Muscle layer of duodenum (tissue), 2 donors: ENCODE measurements around the gene NFIC.
"Not testable (repeated sequence)": the region's sequence is repeated elsewhere in the genome, so short reads cannot be mapped to it uniquely, and the experiment has no call there.

Source experiments
- H3K27ac ChIP-seq: one replicate; pipeline ENCODE4 v1.7.0; 2013; ENCODE audit warnings: mild to moderate bottlenecking, low read length
- H3K27me3 ChIP-seq: one replicate; pipeline ENCODE4 v1.7.0; 2013; ENCODE audit warnings: low read depth, mild to moderate bottlenecking, control low read depth, low read length
- H3K36me3 ChIP-seq, 2 donors: one replicate each; pipeline ENCODE4 v1.7.0; 2013; ENCODE audit warnings: low read length in 2 of 2, control low read depth in 1 of 2, mild to moderate bottlenecking in 1 of 2; ENCODE audit not compliant: insufficient read depth in 2 of 2, control insufficient read depth in 1 of 2
- H3K4me1 ChIP-seq, 2 donors: one replicate each; pipeline ENCODE4 v1.7.0; 2013; ENCODE audit warnings: low read length in 2 of 2, mild to moderate bottlenecking in 2 of 2, control low read depth in 1 of 2, moderate library complexity in 1 of 2; ENCODE audit not compliant: insufficient read depth in 2 of 2, control insufficient read depth in 1 of 2
- H3K4me3 ChIP-seq, 2 donors: one replicate each; pipeline ENCODE4 v1.7.0; 2013; ENCODE audit warnings: low read length in 2 of 2, low read depth in 1 of 2, mild to moderate bottlenecking in 1 of 2
- H3K9me3 ChIP-seq, 2 donors: one replicate each; pipeline ENCODE4 v1.7.0; 2013; ENCODE audit warnings: low read length in 2 of 2, control low read depth in 1 of 2, mild to moderate bottlenecking in 1 of 2; ENCODE audit not compliant: control insufficient read depth in 1 of 2
- donor health status: healthy.

NFIC gene

DNA sequence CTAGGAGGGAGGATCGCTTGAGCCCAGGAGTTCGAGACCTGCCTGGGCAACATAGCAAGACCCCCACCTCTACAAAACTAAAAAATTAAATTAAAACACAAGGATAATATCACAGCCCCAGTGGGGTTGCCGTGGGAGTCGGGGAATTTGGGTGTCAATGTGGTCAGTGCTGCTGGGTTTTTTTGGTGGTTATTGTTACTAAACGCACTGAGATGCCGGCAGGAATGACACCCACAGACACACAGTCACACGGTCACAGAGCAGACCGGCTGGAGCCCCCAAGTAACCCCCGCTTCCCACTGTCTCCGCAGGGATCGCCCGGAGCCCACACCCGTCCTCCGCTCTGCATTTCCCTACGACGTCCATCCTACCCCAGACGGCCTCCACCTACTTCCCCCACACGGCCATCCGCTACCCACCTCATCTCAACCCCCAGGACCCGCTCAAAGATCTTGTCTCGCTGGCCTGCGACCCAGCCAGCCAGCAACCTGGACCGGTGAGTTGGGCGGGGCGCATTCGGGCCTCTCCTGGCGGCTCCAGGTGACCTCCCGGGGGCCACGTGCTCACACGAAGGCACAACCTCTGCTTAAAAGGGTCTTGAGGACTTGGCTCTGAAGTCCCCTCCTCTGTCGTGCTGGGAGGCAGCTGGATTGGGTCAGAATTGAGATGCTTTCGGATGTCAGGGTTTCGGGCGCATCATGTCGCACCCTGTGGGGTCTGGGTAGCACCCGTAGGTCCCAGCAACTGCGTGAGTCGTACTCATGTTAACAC lies 86.0 kb downstream of the NFIC start:
- no peaks in the 10 kb centered on the region for H3K27me3 ChIP-seq
- peaks cover 26 to 76% of the 10 kb centered on the region in 2 donors for H3K36me3 ChIP-seq
- H3K9me3 ChIP-seq = no peaks in the 10 kb centered on the region
- no peak overlapping the region for H3K4me3 ChIP-seq
- no peak overlapping the region for H3K27ac ChIP-seq
- H3K4me1 ChIP-seq = peaks cover 0 to 24% of the 10 kb centered on the region in 2 donors

DNA sequence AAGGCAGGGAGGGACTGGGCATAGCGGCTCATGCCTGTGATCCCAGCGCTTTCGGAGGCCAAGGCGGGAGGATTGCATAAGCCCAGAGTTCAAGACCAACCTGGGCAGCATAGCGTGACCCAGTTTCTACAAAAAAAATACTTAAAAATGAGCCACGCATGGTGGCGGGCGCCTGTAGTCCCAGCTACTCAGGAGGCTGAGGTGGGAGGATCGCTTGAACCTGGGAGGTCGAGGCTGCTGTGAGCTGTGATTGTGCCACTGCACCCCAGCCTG lies 86.5 kb downstream of the NFIC start:
- peaks cover 26 to 74% of the 10 kb centered on the region in 2 donors for H3K36me3 ChIP-seq
- H3K27me3 ChIP-seq, H3K9me3 ChIP-seq, H3K4me3 ChIP-seq, H3K27ac ChIP-seq: not testable (repeated sequence)
- H3K4me1 ChIP-seq = peaks cover 0 to 29% of the 10 kb centered on the region in 2 donors

DNA sequence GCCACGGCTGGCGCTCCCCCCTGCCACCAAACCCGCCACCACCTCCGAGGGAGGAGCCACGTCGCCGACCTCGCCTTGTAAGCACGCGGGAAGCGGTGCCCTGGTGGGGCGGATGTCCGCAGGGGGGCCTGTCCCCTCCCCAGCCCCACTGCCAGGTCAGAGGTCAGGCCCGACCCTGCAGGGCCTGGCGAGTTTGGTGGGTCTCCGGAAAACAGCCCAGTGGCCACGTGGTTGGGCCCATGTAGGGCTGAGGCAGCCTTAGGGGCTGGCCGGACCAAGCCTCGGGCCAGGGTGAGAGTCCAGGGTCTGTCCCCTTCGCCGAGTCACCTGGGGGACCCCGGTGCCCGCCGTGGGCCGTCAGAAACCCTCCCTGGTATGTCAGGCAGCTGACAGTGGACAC lies 87.5 kb downstream of the NFIC start:
- peaks cover 3 to 39% of the 10 kb centered on the region in 2 donors for H3K4me1 ChIP-seq
- no peaks in the 10 kb centered on the region for H3K9me3 ChIP-seq
- H3K36me3 ChIP-seq = peaks cover 26 to 71% of the 10 kb centered on the region in 2 donors
- H3K27ac ChIP-seq = no peak overlapping the region
- H3K4me3 ChIP-seq = no peak overlapping the region
- no peaks in the 10 kb centered on the region for H3K27me3 ChIP-seq

DNA sequence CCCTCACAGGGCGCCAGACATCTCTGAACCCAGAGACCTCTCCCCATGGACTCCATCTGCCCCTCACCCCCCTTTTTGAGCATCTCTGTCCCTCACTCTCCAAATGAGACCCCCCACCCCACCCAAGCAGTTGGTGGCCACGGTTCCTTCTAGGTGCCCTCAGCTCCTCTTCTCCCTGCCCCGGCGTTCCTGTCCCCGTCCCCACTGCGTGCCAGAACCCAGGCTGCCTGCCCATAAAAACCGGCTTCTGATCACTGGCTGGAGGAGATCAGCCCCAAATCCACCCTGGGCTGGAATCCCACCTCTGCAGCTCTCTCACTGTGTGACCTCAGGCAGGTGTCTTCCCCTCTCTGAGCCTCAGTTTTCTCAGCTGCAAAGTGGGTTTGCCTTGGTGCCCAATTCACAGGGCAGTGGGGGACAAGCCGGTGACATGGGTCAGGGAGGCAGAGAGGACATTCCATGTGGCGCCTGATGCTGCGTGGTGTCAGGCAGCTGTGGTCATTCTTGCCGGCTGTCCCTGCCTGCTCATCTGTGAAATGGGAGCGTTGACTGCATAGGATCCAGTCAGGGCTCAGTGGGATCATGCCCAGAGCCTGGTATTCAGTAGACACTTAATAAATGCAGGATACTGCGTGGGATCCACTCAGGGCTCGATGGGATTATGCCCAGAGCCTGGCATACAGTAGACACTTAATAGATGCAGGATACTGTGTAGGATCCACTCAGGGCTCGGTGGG lies 88.4 kb downstream of the NFIC start:
- Histone ChIP-seq H3K36me3 (peaks cover 21 to 66% of the 10 kb centered on the region in 2 donors), H3K4me1 (peaks cover 4 to 49% of the 10 kb centered on the region in 2 donors), H3K27ac (no peak overlapping the region)

DNA sequence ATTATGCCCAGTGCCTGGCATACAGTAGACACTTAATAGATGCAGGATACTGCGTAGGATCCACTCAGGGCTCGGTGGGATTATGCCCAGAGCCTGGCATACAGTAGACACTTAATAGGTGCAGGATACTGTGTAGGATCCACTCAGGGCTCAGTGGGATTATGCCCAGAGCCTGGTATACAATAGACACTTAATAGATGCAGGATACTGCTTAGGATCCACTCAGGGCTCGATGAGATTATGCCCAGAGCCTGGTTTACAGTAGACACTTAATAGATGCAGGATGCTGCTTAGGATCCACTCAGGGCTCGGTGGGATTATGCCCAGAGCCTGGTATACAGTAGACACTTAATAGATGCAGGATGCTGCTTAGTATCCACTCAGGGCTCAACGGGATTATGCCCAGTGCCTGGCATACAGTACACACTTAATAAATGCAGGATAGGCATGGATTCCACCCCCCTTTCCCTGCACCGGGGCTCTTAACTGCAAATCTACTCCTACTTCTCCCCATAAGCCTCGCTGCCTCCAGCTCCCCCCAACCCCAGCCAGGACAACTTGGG lies 89.1 kb downstream of the NFIC start:
- no peaks in the 10 kb centered on the region for H3K9me3 ChIP-seq
- peaks cover 4 to 53% of the 10 kb centered on the region in 2 donors for H3K4me1 ChIP-seq
- no peak overlapping the region for H3K27ac ChIP-seq
- no peaks in the 10 kb centered on the region for H3K27me3 ChIP-seq
- H3K36me3 ChIP-seq = peaks cover 21 to 71% of the 10 kb centered on the region in 2 donors
- H3K4me3 ChIP-seq = no peak overlapping the region

More for the DNA sequence above, 88.4 kb downstream of the NFIC start:
- no peaks in the 10 kb centered on the region for H3K9me3 ChIP-seq
- H3K4me3 ChIP-seq = no peak overlapping the region
- no peaks in the 10 kb centered on the region for H3K27me3 ChIP-seq

DNA sequence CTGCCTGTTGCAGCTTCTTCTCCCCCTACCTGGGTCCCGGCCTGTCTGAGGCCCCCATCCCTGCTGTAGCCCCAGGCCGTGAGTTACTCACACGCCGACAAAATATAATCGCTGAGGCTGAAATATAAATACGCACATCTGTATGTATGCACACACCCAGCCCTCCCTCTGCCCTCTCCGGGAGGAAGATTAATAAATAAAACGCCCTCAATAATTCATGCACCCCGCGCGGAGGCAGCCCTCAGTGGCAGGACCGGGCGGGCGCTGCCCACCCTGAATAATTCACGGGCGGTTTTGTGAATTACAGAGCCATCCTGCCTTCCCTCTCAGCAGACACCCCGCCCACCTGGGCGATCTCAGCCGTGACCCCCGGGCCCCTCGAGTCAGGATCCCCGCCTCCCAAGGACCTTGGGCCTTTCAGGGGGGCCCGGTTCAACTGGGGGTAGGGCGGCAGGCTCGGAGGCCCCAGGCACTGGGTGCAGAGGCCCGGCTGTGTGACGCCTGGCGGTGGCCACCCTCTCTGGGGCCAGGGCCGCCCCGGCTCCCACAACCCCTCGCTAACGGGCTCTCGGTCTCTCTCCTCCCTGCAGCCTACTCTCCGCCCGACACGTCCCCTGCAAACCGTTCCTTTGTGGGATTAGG lies 89.7 kb downstream of the NFIC start:
- Histone ChIP-seq H3K9me3 (no peaks in the 10 kb centered on the region), H3K36me3 (peaks cover 21 to 68% of the 10 kb centered on the region in 2 donors), H3K4me1 (peaks cover 4 to 48% of the 10 kb centered on the region in 2 donors), H3K4me3 (no peak overlapping the region), H3K27me3 (no peaks in the 10 kb centered on the region), H3K27ac (no peak overlapping the region)

DNA sequence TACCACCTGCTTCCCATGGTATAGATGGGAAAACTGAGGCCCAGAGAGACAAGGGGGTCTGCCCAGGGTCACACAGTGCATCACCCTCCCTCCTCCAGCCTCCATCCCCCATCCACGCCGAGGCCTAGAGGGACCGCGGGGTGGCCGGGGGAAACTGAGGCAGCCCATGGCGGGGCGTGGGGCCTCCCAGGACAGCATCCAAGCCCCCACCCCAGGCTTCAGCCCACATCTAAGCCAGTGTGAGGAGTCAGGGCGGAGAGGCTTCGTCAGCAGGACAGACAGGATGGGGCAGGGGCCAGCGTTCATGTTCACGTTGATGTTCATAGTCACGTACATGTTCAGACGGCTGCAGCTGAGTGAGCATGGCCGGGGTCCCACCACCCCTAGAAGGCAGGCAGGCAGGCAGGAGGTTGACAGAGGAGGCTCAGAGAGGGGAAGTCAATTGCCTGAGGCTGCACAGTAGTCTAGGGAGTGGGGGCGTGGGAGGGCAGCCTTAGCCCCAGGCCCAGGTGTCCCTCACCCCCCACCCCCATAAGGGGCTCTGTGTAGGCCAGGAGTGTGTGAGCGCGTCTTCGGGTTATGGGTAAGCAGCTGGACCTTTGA lies 90.6 kb downstream of the NFIC start:
- H3K27me3 ChIP-seq = no peaks in the 10 kb centered on the region
- no peak overlapping the region for H3K4me3 ChIP-seq
- no peaks in the 10 kb centered on the region for H3K9me3 ChIP-seq
- H3K4me1 ChIP-seq = peaks cover 4 to 48% of the 10 kb centered on the region in 2 donors
- peak overlapping the region; percentile 65 for H3K27ac ChIP-seq
- peaks cover 21 to 62% of the 10 kb centered on the region in 2 donors for H3K36me3 ChIP-seq

DNA sequence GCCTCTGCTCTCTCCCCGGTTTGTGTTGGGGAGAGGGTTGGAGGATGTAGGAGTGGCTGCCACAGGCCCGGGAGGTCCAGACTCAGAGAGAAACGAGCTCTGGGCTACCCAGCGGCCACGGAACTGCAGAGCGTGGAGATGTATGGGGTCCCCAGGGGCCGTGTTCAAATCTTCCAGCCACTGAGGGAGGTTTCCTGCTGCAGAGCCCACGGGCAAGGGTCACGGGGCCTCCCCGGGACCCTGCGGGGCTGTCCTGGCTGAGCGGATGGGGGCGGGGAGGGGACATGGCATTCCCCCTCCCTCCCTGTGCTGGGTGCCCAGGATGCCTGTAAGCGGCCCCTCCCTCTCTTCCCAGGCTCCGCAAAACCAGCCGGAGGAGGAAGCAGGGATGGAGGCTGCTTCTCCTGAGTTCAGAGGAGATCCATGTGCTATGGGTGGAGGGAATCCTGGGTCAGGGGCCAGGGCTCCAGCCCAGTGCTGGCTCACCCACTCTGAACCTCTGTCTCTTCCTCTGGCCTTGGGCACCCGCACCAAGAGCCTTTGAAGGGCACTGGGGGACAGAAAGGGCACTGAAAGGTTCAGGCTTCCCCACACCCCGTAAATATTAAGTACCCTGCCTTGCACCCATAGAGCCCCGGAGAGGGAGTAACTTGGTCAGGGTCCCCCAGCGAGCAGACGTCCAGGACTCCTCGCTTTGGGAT lies 91.3 kb downstream of the NFIC start:
- Histone ChIP-seq H3K4me3 (peak overlapping the region in 1 of 2 donors; percentile 12), H3K36me3 (peaks cover 16 to 61% of the 10 kb centered on the region in 2 donors), H3K27me3 (no peaks in the 10 kb centered on the region), H3K9me3 (no peaks in the 10 kb centered on the region), H3K4me1 (peaks cover 4 to 48% of the 10 kb centered on the region in 2 donors), H3K27ac (peak overlapping the region; percentile 65)

DNA sequence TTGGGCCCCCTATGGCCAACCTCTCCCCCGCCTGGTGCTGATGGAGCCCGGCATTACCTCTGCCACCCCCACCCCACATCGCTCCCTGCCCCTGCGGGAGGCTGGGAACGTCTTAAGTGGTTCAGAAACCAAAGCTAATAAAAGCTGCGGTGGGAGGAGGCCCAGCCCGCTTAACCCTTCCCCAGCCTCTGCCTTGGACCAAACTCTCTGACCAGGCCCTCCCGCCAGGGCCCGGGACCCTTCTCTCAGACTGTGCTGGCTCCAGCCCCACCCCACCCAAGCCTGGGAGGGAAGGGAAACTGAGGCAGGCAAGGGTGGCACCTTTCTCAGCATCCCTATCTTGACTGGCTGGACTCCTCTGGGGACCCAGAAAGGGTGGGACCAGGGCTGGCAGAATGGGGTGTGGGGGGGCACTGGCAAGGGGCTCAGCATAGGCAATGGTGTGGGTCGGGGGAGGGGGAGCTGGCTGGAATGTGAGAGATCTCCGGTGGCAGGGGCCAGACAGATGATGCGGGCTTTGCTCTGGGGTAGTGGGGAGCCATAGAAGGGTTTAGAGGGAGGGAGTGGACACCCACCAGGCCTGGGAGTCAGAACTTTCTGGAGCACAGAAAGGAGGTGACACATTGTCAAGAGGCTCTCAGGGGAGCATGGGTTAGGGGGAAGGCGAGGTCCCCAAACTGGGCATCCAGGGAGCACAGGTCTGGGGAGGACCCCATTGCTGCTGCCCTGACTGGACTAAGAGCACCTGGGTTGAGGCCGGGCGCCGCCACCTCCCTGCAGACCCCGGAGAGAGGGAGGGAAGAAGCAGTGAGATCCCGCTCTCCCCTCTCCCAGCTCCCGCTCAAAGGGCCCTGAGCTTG lies 92.1 kb downstream of the NFIC start:
- Histone ChIP-seq H3K9me3 (no peaks in the 10 kb centered on the region), H3K4me1 (peaks cover 4 to 48% of the 10 kb centered on the region in 2 donors), H3K4me3 (peak overlapping the region in 1 of 2 donors; percentile 12), H3K36me3 (peaks cover 14 to 59% of the 10 kb centered on the region in 2 donors), H3K27me3 (no peaks in the 10 kb centered on the region), H3K27ac (peak overlapping the region; percentile 65)
